SK-N-MC (cell line): ENCODE results near the gene SLC25A14.
"Not testable (repeated sequence)": the region's sequence is repeated elsewhere in the genome, so short reads cannot be mapped to it uniquely, and the experiment has no call there.

Experiments
- EZH2 ChIP-seq: fragments of 200-600 bp; sonication (generic); IDR thresholded peaks from one replicate; pipeline ENCODE4 v1.6.1; 2017; ENCODE audit warnings: antibody characterized with exemption
- FOXP2 ChIP-seq: optimal IDR thresholded peaks from 2 replicates; pipeline ENCODE3; 2011; ENCODE audit warnings: mild to moderate bottlenecking, moderate library complexity; ENCODE audit not compliant: insufficient read depth; ENCODE audit errors: extremely low read length, control extremely low read depth
- POLR2AphosphoS5 ChIP-seq: IDR thresholded peaks from 2 replicates; pipeline ENCODE4 v1.6.1; 2012; ENCODE audit warnings: mild to moderate bottlenecking, low read depth, low read length, borderline replicate concordance

- TF ChIP-seq POLR2AphosphoS5, EZH2, FOXP2: not testable (repeated sequence)
Measured at GRCh38 chrX:130352050-130352449, 12.3 kb downstream of the SLC25A14 start.
